Kidney epithelial cell (primary cell): ENCODE data around the gene AOC2. TPM values are rescaled to one million over a fixed set of nuclear protein-coding genes. Genes with fewer than 3 reads are reported as not detected.
"Not testable (repeated sequence)": the region's sequence is repeated elsewhere in the genome, so short reads cannot be mapped to it uniquely, and the experiment has no call there.

Source experiments
- DNase-seq: peaks from one replicate; pipeline ENCODE4 v3.0.0-alpha.2; 2010; ENCODE audit warnings: low read depth
- H3K27me3 ChIP-seq: 2 replicates; pipeline ENCODE4 v1.6.0; 2011; ENCODE audit warnings: low read length; ENCODE audit not compliant: control insufficient read depth, insufficient read depth
- H3K36me3 ChIP-seq: 2 replicates; pipeline ENCODE4 v1.5.1; 2011; ENCODE audit warnings: low read length; ENCODE audit not compliant: control insufficient read depth, insufficient read depth
- H3K4me3 ChIP-seq: 2 replicates; pipeline ENCODE4 v1.5.1; 2011; ENCODE audit warnings: low read depth, mild to moderate bottlenecking, control low read depth, low read length
- CTCF ChIP-seq: IDR thresholded peaks from 2 replicates; pipeline ENCODE4 v1.5.1; 2011; ENCODE audit warnings: mild to moderate bottlenecking, moderate library complexity, low read length, control low read depth, inconsistent platforms; ENCODE audit not compliant: insufficient read depth, poor library complexity, severe bottlenecking
- total RNA-seq: library from RNA; depleted of rRNA; stranded (reverse); fragments of >200 nt; gene quantifications from 2 replicates; pipeline ENCODE4 v1.2.3, GENCODE V29; 2015

AOC2 gene
- total RNA-seq, 1 donor from 2014 or later: 3.7 TPM

- Histone ChIP-seq H3K27me3 (peaks cover 18% of the 10 kb centered on the region), H3K36me3 (no peaks in the 10 kb centered on the region), H3K4me3 (no peak overlapping the region)
- DNase-seq: no peak
- no peak for TF ChIP-seq CTCF
These were observed 37.8 kb downstream of the AOC2 start for GRCh38 chr17:42882166-42882565.

- H3K27me3 ChIP-seq: peaks cover 6% of the 10 kb centered on the region
- no peak for DNase-seq
- TF ChIP-seq CTCF: no peak
These were observed 39.6 kb downstream of the AOC2 start for GRCh38 chr17:42883802-42884558.

GRCh38 chr17:42885806-42886205, 41.4 kb downstream of the AOC2 start:
- H3K27me3 ChIP-seq, DNase-seq, H3K4me3 ChIP-seq, H3K36me3 ChIP-seq: not testable (repeated sequence)

More at GRCh38 chr17:42883802-42884558, 39.6 kb downstream of the AOC2 start:
- no peaks in the 10 kb centered on the region for H3K36me3 ChIP-seq
- no peak overlapping the region for H3K4me3 ChIP-seq

GRCh38 chr17:42886283-42887176, 42.1 kb downstream of the AOC2 start:
- TF ChIP-seq CTCF: no peak

DNA sequence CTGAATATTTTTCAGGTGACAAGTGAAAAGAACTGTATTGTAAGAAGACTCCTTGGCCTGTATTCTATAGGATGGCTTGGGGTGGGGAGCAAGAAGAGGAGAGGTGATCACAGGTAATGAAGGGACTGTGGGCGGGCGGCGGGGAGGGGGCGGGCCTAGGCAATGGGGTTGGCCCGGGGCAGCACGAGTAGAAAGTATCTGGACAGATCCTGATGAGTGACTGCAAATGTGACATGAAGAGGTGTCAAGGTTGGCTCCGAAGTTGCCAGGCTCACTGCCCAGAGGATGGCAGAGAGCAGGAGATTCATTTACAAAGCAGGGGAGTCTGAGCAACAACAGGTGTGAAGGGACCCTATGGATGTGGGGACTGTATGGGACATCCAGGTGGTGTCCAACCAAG, 45.4 kb downstream of the AOC2 start:
- Histone ChIP-seq H3K36me3 (no peaks in the 10 kb centered on the region), H3K4me3 (no peak overlapping the region), H3K27me3 (no peaks in the 10 kb centered on the region)
- DNase-seq: no peak
- TF ChIP-seq CTCF: no peak

More at GRCh38 chr17:42886283-42887176, 42.1 kb downstream of the AOC2 start:
- Histone ChIP-seq H3K4me3 (no peak overlapping the region), H3K27me3 (no peaks in the 10 kb centered on the region), H3K36me3 (no peaks in the 10 kb centered on the region)
- DNase-seq: no peak

GRCh38 chr17:42891539-42892152, 47.3 kb downstream of the AOC2 start:
- no peak overlapping the region for H3K4me3 ChIP-seq
- no peaks in the 10 kb centered on the region for H3K36me3 ChIP-seq
- DNase-seq: no peak
- no peak for TF ChIP-seq CTCF
- H3K27me3 ChIP-seq: no peaks in the 10 kb centered on the region
